GM18951 (cell line): ENCODE data around the gene SLC47A2.
"Not testable (repeated sequence)": the region's sequence is repeated elsewhere in the genome, so short reads cannot be mapped to it uniquely, and the experiment has no call there.

Experiments
- POLR2A ChIP-seq: IDR thresholded peaks from 4 replicates; pipeline ENCODE4 v1.6.1; 2011; ENCODE audit warnings: mild to moderate bottlenecking; ENCODE audit not compliant: insufficient read length, insufficient read depth; ENCODE audit errors: extremely low read depth
- in situ Hi-C: fragments of 300-500 bp; cut with MboI; formaldehyde crosslinking; loops from one replicate; pipeline ENCODE4 v1.12.0; 2022; ENCODE audit warnings: low sequenced_read_pairs, mixed read lengths, inconsistent platforms; ENCODE audit not compliant: unreplicated experiment

Gene SLC47A2

GRCh38 chr17:19672009-19672750 lies 44.2 kb downstream of the SLC47A2 start:
- TF ChIP-seq POLR2A, result no peak
- in situ Hi-C loops, result no loop called here

GRCh38 chr17:19671433-19671832 lies 45.0 kb downstream of the SLC47A2 start:
- TF ChIP-seq POLR2A, result no peak
- in situ Hi-C loops, result no loop called here

- TF ChIP-seq POLR2A, result no peak
- in situ Hi-C loops, result no loop called here
Measured at GRCh38 chr17:19670908-19671307, 45.5 kb downstream of the SLC47A2 start.

GRCh38 chr17:19669680-19670079 lies 46.7 kb downstream of the SLC47A2 start:
- in situ Hi-C loops, result not testable (repeated sequence)

GRCh38 chr17:19664821-19665181 lies 51.6 kb downstream of the SLC47A2 start:
- in situ Hi-C loops, result no loop called here
- TF ChIP-seq POLR2A, result no peak

GRCh38 chr17:19664136-19664820 lies 52.1 kb downstream of the SLC47A2 start:
- TF ChIP-seq POLR2A, result no peak
- in situ Hi-C loops, result no loop called here

- TF ChIP-seq POLR2A, result no peak
- in situ Hi-C loops, result no loop called here
Measured at GRCh38 chr17:19663097-19663496, 53.3 kb downstream of the SLC47A2 start.

GRCh38 chr17:19661121-19661520 lies 55.3 kb downstream of the SLC47A2 start:
- TF ChIP-seq POLR2A, result no peak
- in situ Hi-C loops, result no loop called here

- TF ChIP-seq POLR2A, result no peak
- in situ Hi-C loops, result no loop called here
Measured at GRCh38 chr17:19660219-19660870, 56.0 kb downstream of the SLC47A2 start.

GRCh38 chr17:19659366-19660177 lies 56.8 kb downstream of the SLC47A2 start:
- TF ChIP-seq POLR2A, result no peak
- in situ Hi-C loops, result no loop called here

- no peak for TF ChIP-seq POLR2A
- in situ Hi-C loops, result no loop called here
Measured at GRCh38 chr17:19656851-19657581, 59.4 kb downstream of the SLC47A2 start.

GRCh38 chr17:19656336-19656735 lies 60.0 kb downstream of the SLC47A2 start:
- TF ChIP-seq POLR2A, result no peak
- in situ Hi-C loops, result no loop called here
